Prostate gland (tissue), 2 donors: ENCODE results near the gene ABCD2.

Experiments used
- CTCF ChIP-seq, 4 experiments: fragments of 200-600 bp in 2 of 4; fragments of 450-650 bp in 2 of 4; sonication (generic) in 2 of 4; IDR thresholded peaks; 1 replicate in 3 of 4; 2 replicates in 1 of 4; pipeline ENCODE4 v1.5.1; 2016 to 2019; ENCODE audit warnings: antibody characterized with exemption in 4 of 4, mild to moderate bottlenecking in 2 of 4, moderate library complexity in 2 of 4
- POLR2A ChIP-seq: fragments of 450-650 bp; IDR thresholded peaks from one replicate; pipeline ENCODE4 v1.6.1; 2016; ENCODE audit warnings: antibody characterized with exemption, mild to moderate bottlenecking
- POLR2AphosphoS5 ChIP-seq: sonication (generic); formaldehyde crosslinking; IDR thresholded peaks from one replicate; pipeline ENCODE4 v1.6.1; 2017; ENCODE audit warnings: antibody characterized with exemption

DNA sequence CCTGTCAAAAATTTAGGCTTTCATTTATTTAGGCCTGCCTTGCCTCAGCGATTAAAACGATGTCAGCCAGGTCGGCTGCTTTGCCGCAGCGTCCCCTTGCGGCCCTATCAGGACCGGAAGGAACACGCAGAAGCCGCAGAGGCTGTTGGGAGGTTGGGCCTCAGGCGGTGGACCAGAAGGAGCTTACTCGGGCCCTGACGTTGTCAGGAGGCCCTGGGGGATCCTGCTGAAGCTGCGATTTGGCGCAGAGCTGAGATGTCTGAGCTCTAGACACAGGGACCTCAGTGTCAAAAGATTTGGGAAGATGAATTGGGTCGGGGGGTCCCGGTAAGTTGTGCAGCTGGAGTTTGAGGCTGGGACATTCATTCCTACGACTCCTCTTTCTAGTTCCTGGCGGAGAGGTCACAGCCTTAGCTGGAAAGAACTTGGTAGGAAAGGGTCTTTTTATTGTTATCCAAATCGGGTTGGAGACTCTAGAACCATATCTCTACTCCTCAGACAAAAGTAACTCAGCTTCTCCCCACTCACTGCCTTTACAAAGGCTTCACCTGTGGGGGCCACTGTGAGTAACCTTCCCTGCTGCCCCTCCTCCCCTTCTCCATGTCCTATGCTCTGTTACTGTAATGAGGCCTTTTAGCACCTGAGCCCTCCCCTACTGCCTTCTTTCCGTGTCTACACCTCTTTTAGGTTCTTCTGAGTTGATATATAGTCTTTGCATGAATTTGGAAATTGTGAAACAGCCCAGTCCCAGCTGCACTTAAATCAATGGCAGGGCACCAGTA, 6.6 kb upstream of the ABCD2 start:
- no peak for TF ChIP-seq CTCF (IDR thresholded peaks at IDR 0.05)
- TF ChIP-seq POLR2A, result no peak
- no peak for TF ChIP-seq POLR2AphosphoS5
